Stimulated activated CD4-positive, alpha-beta T cell treated with anti-CD3 and anti-CD28 coated beads, Interleukin-4, amount 100 ng/mL, for 24 hours (primary cell): ENCODE measurements around the gene GPR141.

Source experiments
- DNase-seq: peaks from one replicate; pipeline ENCODE4 v3.0.0-alpha.2; 2020

The GPR141 gene

GRCh38 chr7:37786741-37787569 lies 103.4 kb downstream of the GPR141 start:
- no peak for DNase-seq
